B cell (primary cell): ENCODE results near the gene CDNF. TPM values are rescaled to one million over a fixed set of nuclear protein-coding genes. Genes with fewer than 3 reads are reported as not detected.

ENCODE experiments used
- ATAC-seq: fragments of 200-7000 bp; cut with Tn5 transposase; one replicate; pipeline ENCODE4 v1.10.0; 2021; ENCODE audit warnings: low read depth, mild to moderate bottlenecking, moderate number of reproducible peaks, moderate library complexity
- CTCF ChIA-PET: fragments of 350-600 bp; sonication (Branson Sonifier 250); formaldehyde crosslinking; loops from one replicate; lab custom pipeline; 2021; ENCODE audit warnings: antibody characterized with exemption, inconsistent platforms; lab: Charles Lee
- POLR2A ChIA-PET: fragments of 350-600 bp; sonication (Branson Sonifier 250); formaldehyde crosslinking; loops from one replicate; lab custom pipeline; 2021; ENCODE audit warnings: antibody characterized with exemption; lab: Charles Lee
- DNase-seq: peaks from one replicate; pipeline ENCODE4 v3.0.0; 2013
- H2AFZ ChIP-seq: 2 replicates; pipeline ENCODE4 v1.6.1; 2012; ENCODE audit warnings: mild to moderate bottlenecking, low read depth, low read length; ENCODE audit not compliant: insufficient read depth, poor library complexity, severe bottlenecking
- H3K27ac ChIP-seq, 2 donors: 1 replicate in 1 of 2; 2 replicates in 1 of 2; pipeline ENCODE4 v1.5.1; 2012 to 2013; ENCODE audit warnings: low read length in 2 of 2, mild to moderate bottlenecking in 2 of 2, moderate library complexity in 1 of 2
- H3K27me3 ChIP-seq, 4 experiments: fragments of 200-600 bp in 1 of 4; sonication (generic) in 1 of 4; replicated peaks in 1 of 4; 1 replicate in 2 of 4; 2 replicates in 2 of 4; pipeline versions ENCODE4 v1.6.1 to v1.7.0; 2013 to 2016; ENCODE audit warnings: low read length in 3 of 4, mild to moderate bottlenecking in 2 of 4, mixed read lengths in 1 of 4, moderate library complexity in 1 of 4; ENCODE audit not compliant: insufficient read depth in 4 of 4, control insufficient read depth in 3 of 4; ENCODE audit errors: control extremely low read depth in 1 of 4
- H3K36me3 ChIP-seq, 2 experiments: replicated peaks in 1 of 2; 1 replicate in 1 of 2; 2 replicates in 1 of 2; pipeline versions ENCODE4 v1.6.1 to v1.7.1; 2013; ENCODE audit warnings: low read length in 1 of 2; ENCODE audit not compliant: insufficient read depth in 2 of 2, control insufficient read depth in 1 of 2; ENCODE audit errors: control extremely low read depth in 1 of 2, extremely low read depth in 1 of 2
- H3K4me1 ChIP-seq, 2 donors: fragments of 200-600 bp in 1 of 2; sonication (generic) in 1 of 2; 1 replicate in 1 of 2; 2 replicates in 1 of 2; pipeline versions ENCODE4 v1.5.1 to v1.6.1; 2013 to 2017; ENCODE audit warnings: low read length in 2 of 2; ENCODE audit not compliant: control insufficient read depth in 2 of 2, insufficient read depth in 2 of 2
- H3K4me2 ChIP-seq: replicated peaks from 2 replicates; pipeline ENCODE3; 2012; ENCODE audit warnings: mild to moderate bottlenecking, low read depth, low read length; ENCODE audit not compliant: poor library complexity, severe bottlenecking
- H3K4me3 ChIP-seq, 5 experiments: fragments of 200-600 bp in 1 of 5; sonication (generic) in 1 of 5; 1 replicate in 3 of 5; 2 replicates in 2 of 5; pipeline versions ENCODE4 v1.5.1 to v1.7.0; 2011 to 2016; ENCODE audit warnings: low read length in 4 of 5, mild to moderate bottlenecking in 4 of 5, low read depth in 2 of 5, control low read depth in 1 of 5, moderate library complexity in 1 of 5; ENCODE audit not compliant: insufficient read depth in 1 of 5; ENCODE audit errors: control extremely low read depth in 1 of 5, extremely low read depth in 1 of 5
- H3K79me2 ChIP-seq: fragments of 200-600 bp; sonication (generic); one replicate; pipeline ENCODE4 v1.6.0; 2016; ENCODE audit warnings: low read length; ENCODE audit not compliant: control insufficient read depth, insufficient read depth
- H3K9ac ChIP-seq: fragments of 200-600 bp; sonication (generic); 2 replicates; pipeline ENCODE4 v1.6.1; 2017; ENCODE audit warnings: mild to moderate bottlenecking, low read length, moderate library complexity
- H3K9me3 ChIP-seq, 3 donors: one replicate each; pipeline versions ENCODE4 v1.6.1 to v1.7.1; 2013; ENCODE audit warnings: low read length in 2 of 3; ENCODE audit not compliant: control insufficient read depth in 2 of 3, insufficient read depth in 1 of 3; ENCODE audit errors: control extremely low read depth in 1 of 3
- H4K20me1 ChIP-seq: 2 replicates; pipeline ENCODE4 v1.6.0; 2012; ENCODE audit warnings: mild to moderate bottlenecking, low read length; ENCODE audit not compliant: insufficient read depth, control insufficient read depth, poor library complexity, severe bottlenecking
- H3K27ac Mint-ChIP-seq: one replicate; pipeline ENCODE4 v1.8.0; 2021; ENCODE audit warnings: mixed read lengths
- H3K27me3 Mint-ChIP-seq: one replicate; pipeline ENCODE4 v1.8.0; 2021; ENCODE audit warnings: mixed read lengths
- H3K4me1 Mint-ChIP-seq: one replicate; pipeline ENCODE4 v1.8.0; 2021; ENCODE audit warnings: mixed read lengths
- H3K4me3 Mint-ChIP-seq: one replicate; pipeline ENCODE4 v1.8.0; 2021; ENCODE audit warnings: mixed read lengths
- H3K9me3 Mint-ChIP-seq: one replicate; pipeline ENCODE4 v1.8.0; 2022; ENCODE audit warnings: mixed read lengths; ENCODE audit not compliant: insufficient read depth
- CTCF ChIP-seq: fragments of 200-600 bp; IDR thresholded peaks from one replicate; pipeline ENCODE4 v1.8.0; 2022; ENCODE audit warnings: antibody characterized with exemption, mild to moderate bottlenecking
- EZH2 ChIP-seq: IDR thresholded peaks from 2 replicates; pipeline ENCODE4 v1.6.1; 2012; ENCODE audit warnings: borderline replicate concordance, low read depth, mild to moderate bottlenecking, moderate library complexity, low read length; ENCODE audit not compliant: insufficient read depth, poor library complexity, severe bottlenecking
- WGBS: methylation state at CpG from one replicate; pipeline ENCODE4 v1.1.5; 2013; ENCODE audit warnings: missing lambda C conversion rate; ENCODE audit not compliant: insufficient coverage; 5-methylcytosine and 5-hydroxymethylcytosine counted together
- intact Hi-C: fragments of 100-400 bp; cut with micrococcal nuclease; formaldehyde crosslinking; loops from one replicate; pipeline ENCODE4 v1.10.0; 2022
- polyA plus RNA-seq: library from polyadenylated mRNA; depleted of rRNA; stranded (reverse); fragments of >200 nt; gene quantifications from 2 replicates; pipeline ENCODE4 v1.2.3, GENCODE V29; 2012
- total RNA-seq, 2 donors: library from RNA; stranded (reverse); fragments of 120-200 nt in 1 of 2; gene quantifications; 1 replicate in 1 of 2; 2 replicates in 1 of 2; pipeline versions ENCODE4 v1.2.3 to v1.2.4, GENCODE V29; 2013 to 2022

Gene CDNF
- total and polyA plus RNA-seq, 2 donors (not counting 1 experiment from before 2014, with no cell fraction given), result 1.4 to 1.8 TPM

DNA sequence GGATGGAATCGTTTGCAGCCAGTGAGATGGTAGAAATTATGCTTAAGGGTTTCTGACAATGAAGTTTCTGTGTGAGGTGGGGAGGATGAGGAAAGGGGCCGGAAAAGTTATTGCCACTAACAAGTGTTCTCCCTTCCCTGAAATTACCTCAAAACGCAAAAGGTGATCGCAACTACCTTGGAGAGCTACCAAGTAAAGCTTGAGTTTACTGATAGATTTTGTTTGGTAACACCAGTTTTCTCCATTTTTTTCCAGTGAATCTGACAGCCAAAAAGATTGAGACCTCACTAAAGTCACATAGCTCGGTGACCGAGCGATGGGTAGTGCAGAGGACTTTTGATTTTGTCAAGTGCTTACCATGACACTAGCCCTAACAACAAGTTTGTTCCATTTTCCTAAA is 42.4 kb upstream of the CDNF start:
- no peaks in the 10 kb centered on the region for H3K9me3 ChIP-seq
- no peak for TF ChIP-seq CTCF
- no peak for TF ChIP-seq EZH2
- Mint-ChIP-seq H3K4me1 (peaks cover 28% of the 10 kb centered on the region), H3K27me3 (no peaks in the 10 kb centered on the region), H3K4me3 (peak overlapping the region; percentile 96), H3K27ac (no peak overlapping the region), H3K9me3 (no peaks in the 10 kb centered on the region)
- H3K27ac ChIP-seq, result no peak overlapping the region
- no peaks in the 10 kb centered on the region for H3K36me3 ChIP-seq
- CTCF ChIA-PET, result interaction anchor here (1.2 kb wide), 1 partner anchor 23 kb away, joined by 3 read pairs; no protein-coding TSS in a partner anchor
- DNase-seq (no peak), ATAC-seq (no peak)
- intact Hi-C loops, result no loop called here
- H3K4me1 ChIP-seq, result peaks cover 17 to 23% of the 10 kb centered on the region in 2 donors
- H3K27me3 ChIP-seq, result peaks cover 0 to 6% (median 0%) of the 10 kb centered on the region in 4 experiments
- POLR2A ChIA-PET, result no interaction called here
- WGBS, result 60% methylated on average over 1 of the region's 7 CpGs
- H3K79me2 ChIP-seq, result peaks cover 31% of the 10 kb centered on the region
- peak overlapping the region; percentile 99 for H3K4me2 ChIP-seq
- H4K20me1 ChIP-seq, result no peaks in the 10 kb centered on the region
- H3K9ac ChIP-seq, result peak overlapping the region; percentile 95
- H2AFZ ChIP-seq, result peak overlapping the region; percentile 99
- no peak overlapping the region for H3K4me3 ChIP-seq

DNA sequence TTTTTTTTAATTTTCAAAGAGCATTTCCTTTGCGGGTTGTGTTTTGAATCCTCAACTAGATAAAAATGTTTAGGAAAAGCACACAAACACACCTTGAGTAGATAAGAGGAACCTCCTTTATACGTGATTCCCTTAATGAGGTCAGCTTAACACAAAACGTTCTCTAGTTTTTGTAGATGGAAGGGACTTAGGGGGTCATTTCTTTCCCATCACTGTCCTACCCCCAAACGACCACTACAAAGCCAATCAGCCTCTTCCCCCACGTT is 42.0 kb upstream of the CDNF start:
- no peak overlapping the region for H3K27ac ChIP-seq

More for the DNA sequence above, 42.0 kb upstream of the CDNF start:
- DNase-seq, result peak; percentile 24
- Mint-ChIP-seq H3K4me1 (peaks cover 28% of the 10 kb centered on the region), H3K27me3 (no peaks in the 10 kb centered on the region), H3K27ac (no peak overlapping the region), H3K4me3 (peak overlapping the region; percentile 96), H3K9me3 (no peaks in the 10 kb centered on the region)
- ATAC-seq, result no peak
- ChIA-PET CTCF (interaction anchor here (1.2 kb wide), 1 partner anchor 24 kb away, joined by 3 read pairs; no protein-coding TSS in a partner anchor), POLR2A (no interaction called here)
- Histone ChIP-seq H3K4me2 (peak overlapping the region; percentile 99), H3K27me3 (peaks cover 0 to 6% (median 0%) of the 10 kb centered on the region in 4 experiments), H2AFZ (peak overlapping the region; percentile 99), H3K4me1 (peaks cover 17 to 23% of the 10 kb centered on the region in 2 donors), H3K36me3 (no peaks in the 10 kb centered on the region), H3K79me2 (peaks cover 31% of the 10 kb centered on the region), H4K20me1 (no peaks in the 10 kb centered on the region), H3K4me3 (peak overlapping the region in 2 of 5 experiments; percentile 11 to 94), H3K9me3 (no peaks in the 10 kb centered on the region), H3K9ac (peak overlapping the region; percentile 95)
- intact Hi-C loops, result loop anchor here (5.0 kb wide), 2 partner anchors 128 to 287 kb away; partner anchors contain the start of gene NMT2
- WGBS, result no CpG with 5 or more reads among the region's 5 CpGs
- no peak for TF ChIP-seq CTCF
- no peak for TF ChIP-seq EZH2
